CD4-positive, alpha-beta T cell treated with Interleukin-17A for 1 hour (primary cell): Measurements from ENCODE around the gene MUC12.

ENCODE experiments used
- DNase-seq: peaks from one replicate; pipeline ENCODE4 v3.0.0-alpha.2; 2020

The MUC12 gene

GRCh38 chr7:101066141-101066832 lies 96.9 kb downstream of the MUC12 start:
- DNase-seq, result no peak

GRCh38 chr7:101066833-101067177 lies 97.4 kb downstream of the MUC12 start:
- DNase-seq, result no peak

GRCh38 chr7:101068401-101068800 lies 99.0 kb downstream of the MUC12 start:
- DNase-seq, result no peak
